HepG2 (cell line): ENCODE results near the gene TSPAN9. TPM values are rescaled to one million over a fixed set of nuclear protein-coding genes. Genes with fewer than 3 reads are reported as not detected.

Experiments used
- HMGA1 ChIP-seq: sonication (generic); formaldehyde crosslinking; conservative IDR thresholded peaks from 2 replicates; pipeline ENCODE4 v1.4.0; 2020; ENCODE audit warnings: missing genetic modification reagents
- HNF4G ChIP-seq, 2 experiments: sonication (generic) in 1 of 2; formaldehyde crosslinking in 1 of 2; IDR thresholded peaks; 2 replicates each; pipeline versions ENCODE4 v1.4.0 to v1.6.1; 2011 to 2020; ENCODE audit warnings: borderline replicate concordance in 2 of 2, low read depth in 2 of 2, mild to moderate bottlenecking in 2 of 2, low read length in 1 of 2, missing genetic modification reagents in 1 of 2, moderate library complexity in 1 of 2
- HOXA3 ChIP-seq: sonication (generic); formaldehyde crosslinking; IDR thresholded peaks from 2 replicates; pipeline ENCODE4 v1.5.0; 2020; ENCODE audit warnings: missing genetic modification reagents
- IRF2 ChIP-seq: IDR thresholded peaks from 2 replicates; pipeline ENCODE4 v1.6.1; 2018; ENCODE audit warnings: missing genetic modification reagents, missing compliant biosample characterization
- KDM5A ChIP-seq: fragments of 200-600 bp; sonication (generic); IDR thresholded peaks from 2 replicates; pipeline ENCODE4 v1.7.0; 2018; ENCODE audit warnings: antibody characterized with exemption, mild to moderate bottlenecking, low read length, borderline replicate concordance
- MTA1 ChIP-seq: sonication (generic); formaldehyde crosslinking; IDR thresholded peaks from 2 replicates; pipeline ENCODE4 v1.4.0; 2020; ENCODE audit warnings: missing genetic modification reagents, mild to moderate bottlenecking, borderline replicate concordance
- MYC ChIP-seq: sonication (generic); formaldehyde crosslinking; IDR thresholded peaks from 2 replicates; pipeline ENCODE4 v1.9.0; 2021; ENCODE audit warnings: missing genetic modification reagents, borderline replicate concordance
- SAP130 ChIP-seq: IDR thresholded peaks from 2 replicates; pipeline ENCODE4 v1.6.1; 2016; ENCODE audit warnings: low read depth
- U2AF2 ChIP-seq: fragments of 200-400 bp; formaldehyde crosslinking; IDR thresholded peaks from 2 replicates; pipeline ENCODE4 v1.6.1; 2017; ENCODE audit warnings: low read depth, mild to moderate bottlenecking, low read length
- ZBTB7A ChIP-seq: sonication (generic); formaldehyde crosslinking; IDR thresholded peaks from 2 replicates; pipeline ENCODE4 v1.8.0; 2022; ENCODE audit warnings: mild to moderate bottlenecking, missing genetic modification reagents
- ZKSCAN1 ChIP-seq: fragments of 150-350 bp; IDR thresholded peaks from 2 replicates; pipeline ENCODE4 v1.6.1; 2014; ENCODE audit warnings: low read length
- ZKSCAN5 ChIP-seq: sonication (generic); formaldehyde crosslinking; IDR thresholded peaks from 2 replicates; pipeline ENCODE4 v1.5.1; 2020; ENCODE audit warnings: mild to moderate bottlenecking, missing genetic modification reagents
- ZNF10 ChIP-seq: sonication (generic); formaldehyde crosslinking; IDR thresholded peaks from 2 replicates; pipeline ENCODE4 v1.4.0; 2020; ENCODE audit warnings: mild to moderate bottlenecking, low read depth, missing genetic modification reagents, borderline replicate concordance
- ZNF121 ChIP-seq: sonication (generic); formaldehyde crosslinking; IDR thresholded peaks from 2 replicates; pipeline ENCODE4 v1.5.0; 2020; ENCODE audit warnings: mild to moderate bottlenecking, missing genetic modification reagents
- ZNF225 ChIP-seq: sonication (generic); formaldehyde crosslinking; IDR thresholded peaks from 2 replicates; pipeline ENCODE4 v1.4.0; 2020; ENCODE audit warnings: mild to moderate bottlenecking, missing genetic modification reagents
- ZNF260 ChIP-seq: sonication (generic); formaldehyde crosslinking; IDR thresholded peaks from 2 replicates; pipeline ENCODE4 v1.4.0; 2020; ENCODE audit warnings: missing genetic modification reagents, low read depth, mild to moderate bottlenecking, borderline replicate concordance
- ZNF749 ChIP-seq: sonication (generic); formaldehyde crosslinking; IDR thresholded peaks from 2 replicates; pipeline ENCODE4 v1.8.0; 2022; ENCODE audit warnings: mild to moderate bottlenecking, missing genetic modification reagents, moderate library complexity, borderline replicate concordance
- ZNF878 ChIP-seq: sonication (generic); formaldehyde crosslinking; IDR thresholded peaks from 2 replicates; pipeline ENCODE4 v1.8.1; 2023; ENCODE audit warnings: mild to moderate bottlenecking, missing genetic modification reagents, moderate library complexity
- polyA plus RNA-seq, 8 experiments: library from polyadenylated mRNA; depleted of rRNA in 3 of 8; stranded (reverse) in 7 of 8; unstranded in 1 of 8; fragments of >200 nt; fragmentation: Illumina TruSeq in 4 of 8; extraction: Trizol in 4 of 8; gene quantifications; 2 replicates each; pipeline versions ENCODE4 v1.2.1 to v1.2.3, GENCODE V29; 2011 to 2016; ENCODE audit warnings: low read depth in 4 of 8, missing spikeins in 1 of 8, mixed read lengths in 1 of 8; ENCODE audit not compliant: insufficient read depth in 1 of 8
- total RNA-seq, 5 experiments: library from RNA; depleted of rRNA; stranded (reverse); fragments of >200 nt; fragmentation: Illumina TruSeq; extraction: Trizol; gene quantifications; 2 replicates each; pipeline ENCODE4 v1.2.3, GENCODE V29; 2016; ENCODE audit warnings: low read depth in 1 of 5
- TF ChIP-seq, protein P1 (sequence below): sonication (generic); formaldehyde crosslinking; conservative IDR thresholded peaks from 2 replicates; pipeline ENCODE4 v1.8.0; 2022; ENCODE audit warnings: missing genetic modification reagents
- TF ChIP-seq, protein P2 (sequence below): fragments of 450-650 bp; IDR thresholded peaks from 2 replicates; pipeline ENCODE4 v1.6.1; 2017
- TF ChIP-seq, protein P3 (sequence below): sonication (generic); formaldehyde crosslinking; IDR thresholded peaks from 2 replicates; pipeline ENCODE4 v1.4.0; 2020; ENCODE audit warnings: missing genetic modification reagents
- TF ChIP-seq, protein P4 (sequence below): sonication (generic); formaldehyde crosslinking; IDR thresholded peaks from 2 replicates; pipeline ENCODE4 v1.5.0; 2020; ENCODE audit warnings: missing genetic modification reagents
- TF ChIP-seq, protein P5 (sequence below): sonication (generic); formaldehyde crosslinking; IDR thresholded peaks from 2 replicates; pipeline ENCODE4 v1.4.0; 2020; ENCODE audit warnings: mild to moderate bottlenecking, missing genetic modification reagents

The TSPAN9 gene
- total and polyA plus RNA-seq, 2 of the 13 experiments (the other 11 are each of a cell fraction or from before 2014, with no cell fraction given): 18.1 to 42.3 TPM

DNA sequence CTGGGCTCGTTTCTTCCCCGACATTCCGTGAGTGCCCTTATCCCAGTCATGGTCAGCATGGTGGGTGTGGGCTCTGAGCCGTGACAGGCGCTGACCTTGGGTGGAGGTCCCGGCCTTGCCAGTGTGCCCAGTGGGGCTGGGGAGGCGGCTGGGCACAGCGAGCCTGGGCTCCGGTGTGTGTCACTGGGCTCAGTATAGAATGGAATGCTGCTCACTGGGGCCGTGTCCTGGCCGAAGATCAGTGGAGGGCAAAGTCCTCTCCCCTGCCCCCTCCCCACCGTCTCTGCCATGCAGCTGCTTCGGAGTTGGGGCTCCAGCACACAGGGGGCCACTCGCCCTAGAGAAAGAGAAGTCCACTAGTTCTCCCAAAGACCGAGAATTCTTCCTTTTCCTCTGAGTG is 164.4 kb downstream of the TSPAN9 start (continued):
- no peak for TF ChIP-seq HMGA1 (CRISPR knock-in tag)
- no peak for TF ChIP-seq ZNF225 (CRISPR knock-in tag)
- TF ChIP-seq MTA1: 0 out of 2 replicates have a peak, but pooled peaks have one; percentile 38
- peak; percentile 42; the same call in 1 of the 2 replicates for TF ChIP-seq MYC
- TF ChIP-seq, protein P1, sequence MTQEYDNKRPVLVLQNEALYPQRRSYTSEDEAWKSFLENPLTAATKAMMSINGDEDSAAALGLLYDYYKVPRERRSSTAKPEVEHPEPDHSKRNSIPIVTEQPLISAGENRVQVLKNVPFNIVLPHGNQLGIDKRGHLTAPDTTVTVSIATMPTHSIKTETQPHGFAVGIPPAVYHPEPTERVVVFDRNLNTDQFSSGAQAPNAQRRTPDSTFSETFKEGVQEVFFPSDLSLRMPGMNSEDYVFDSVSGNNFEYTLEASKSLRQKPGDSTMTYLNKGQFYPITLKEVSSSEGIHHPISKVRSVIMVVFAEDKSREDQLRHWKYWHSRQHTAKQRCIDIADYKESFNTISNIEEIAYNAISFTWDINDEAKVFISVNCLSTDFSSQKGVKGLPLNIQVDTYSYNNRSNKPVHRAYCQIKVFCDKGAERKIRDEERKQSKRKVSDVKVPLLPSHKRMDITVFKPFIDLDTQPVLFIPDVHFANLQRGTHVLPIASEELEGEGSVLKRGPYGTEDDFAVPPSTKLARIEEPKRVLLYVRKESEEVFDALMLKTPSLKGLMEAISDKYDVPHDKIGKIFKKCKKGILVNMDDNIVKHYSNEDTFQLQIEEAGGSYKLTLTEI (CRISPR knock-in tag): no peak
- TF ChIP-seq, protein P2, sequence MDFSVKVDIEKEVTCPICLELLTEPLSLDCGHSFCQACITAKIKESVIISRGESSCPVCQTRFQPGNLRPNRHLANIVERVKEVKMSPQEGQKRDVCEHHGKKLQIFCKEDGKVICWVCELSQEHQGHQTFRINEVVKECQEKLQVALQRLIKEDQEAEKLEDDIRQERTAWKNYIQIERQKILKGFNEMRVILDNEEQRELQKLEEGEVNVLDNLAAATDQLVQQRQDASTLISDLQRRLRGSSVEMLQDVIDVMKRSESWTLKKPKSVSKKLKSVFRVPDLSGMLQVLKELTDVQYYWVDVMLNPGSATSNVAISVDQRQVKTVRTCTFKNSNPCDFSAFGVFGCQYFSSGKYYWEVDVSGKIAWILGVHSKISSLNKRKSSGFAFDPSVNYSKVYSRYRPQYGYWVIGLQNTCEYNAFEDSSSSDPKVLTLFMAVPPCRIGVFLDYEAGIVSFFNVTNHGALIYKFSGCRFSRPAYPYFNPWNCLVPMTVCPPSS: no peak
- no peak for TF ChIP-seq ZKSCAN5 (CRISPR knock-in tag)
- TF ChIP-seq, protein P3, sequence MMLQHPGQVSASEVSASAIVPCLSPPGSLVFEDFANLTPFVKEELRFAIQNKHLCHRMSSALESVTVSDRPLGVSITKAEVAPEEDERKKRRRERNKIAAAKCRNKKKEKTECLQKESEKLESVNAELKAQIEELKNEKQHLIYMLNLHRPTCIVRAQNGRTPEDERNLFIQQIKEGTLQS (CRISPR knock-in tag): no peak
- peak; percentile 75; the same call in 1 of the 2 replicates for TF ChIP-seq ZBTB7A
- TF ChIP-seq, protein P4, sequence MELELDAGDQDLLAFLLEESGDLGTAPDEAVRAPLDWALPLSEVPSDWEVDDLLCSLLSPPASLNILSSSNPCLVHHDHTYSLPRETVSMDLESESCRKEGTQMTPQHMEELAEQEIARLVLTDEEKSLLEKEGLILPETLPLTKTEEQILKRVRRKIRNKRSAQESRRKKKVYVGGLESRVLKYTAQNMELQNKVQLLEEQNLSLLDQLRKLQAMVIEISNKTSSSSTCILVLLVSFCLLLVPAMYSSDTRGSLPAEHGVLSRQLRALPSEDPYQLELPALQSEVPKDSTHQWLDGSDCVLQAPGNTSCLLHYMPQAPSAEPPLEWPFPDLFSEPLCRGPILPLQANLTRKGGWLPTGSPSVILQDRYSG (CRISPR knock-in tag): no peak
- TF ChIP-seq ZNF10: no peak
- TF ChIP-seq, protein P5, sequence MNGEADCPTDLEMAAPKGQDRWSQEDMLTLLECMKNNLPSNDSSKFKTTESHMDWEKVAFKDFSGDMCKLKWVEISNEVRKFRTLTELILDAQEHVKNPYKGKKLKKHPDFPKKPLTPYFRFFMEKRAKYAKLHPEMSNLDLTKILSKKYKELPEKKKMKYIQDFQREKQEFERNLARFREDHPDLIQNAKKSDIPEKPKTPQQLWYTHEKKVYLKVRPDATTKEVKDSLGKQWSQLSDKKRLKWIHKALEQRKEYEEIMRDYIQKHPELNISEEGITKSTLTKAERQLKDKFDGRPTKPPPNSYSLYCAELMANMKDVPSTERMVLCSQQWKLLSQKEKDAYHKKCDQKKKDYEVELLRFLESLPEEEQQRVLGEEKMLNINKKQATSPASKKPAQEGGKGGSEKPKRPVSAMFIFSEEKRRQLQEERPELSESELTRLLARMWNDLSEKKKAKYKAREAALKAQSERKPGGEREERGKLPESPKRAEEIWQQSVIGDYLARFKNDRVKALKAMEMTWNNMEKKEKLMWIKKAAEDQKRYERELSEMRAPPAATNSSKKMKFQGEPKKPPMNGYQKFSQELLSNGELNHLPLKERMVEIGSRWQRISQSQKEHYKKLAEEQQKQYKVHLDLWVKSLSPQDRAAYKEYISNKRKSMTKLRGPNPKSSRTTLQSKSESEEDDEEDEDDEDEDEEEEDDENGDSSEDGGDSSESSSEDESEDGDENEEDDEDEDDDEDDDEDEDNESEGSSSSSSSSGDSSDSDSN: peak; percentile 24; the same call in 1 of the 2 replicates
- TF ChIP-seq ZKSCAN1: no peak
- peak; percentile 86 for TF ChIP-seq HNF4G (IDR thresholded peaks at IDR 0.05; ENCODE audit: borderline replicate concordance, low read depth, low read length)
- TF ChIP-seq HNF4G (CRISPR knock-in tag; IDR thresholded peaks at IDR 0.05; ENCODE audit: borderline replicate concordance, low read depth): peak; percentile 76; the same call in 1 of the 2 replicates
- 0 out of 2 replicates have a peak, but pooled peaks have one; percentile 25 for TF ChIP-seq HOXA3 (CRISPR knock-in tag)
- no peak for TF ChIP-seq KDM5A
- TF ChIP-seq SAP130 (CRISPR knock-in tag): 0 out of 2 replicates have a peak, but pooled peaks have one; percentile 17
- no peak for TF ChIP-seq ZNF749 (CRISPR knock-in tag)
- TF ChIP-seq ZNF260 (CRISPR knock-in tag): no peak
- TF ChIP-seq ZNF121 (CRISPR knock-in tag): 0 out of 2 replicates have a peak, but pooled peaks have one; percentile 36
- TF ChIP-seq ZNF878 (CRISPR knock-in tag): peak; percentile 44; the same call in 1 of the 2 replicates
- no peak for TF ChIP-seq U2AF2
- TF ChIP-seq IRF2 (CRISPR knock-in tag): no peak
